ENCODE measurements around the gene TTC21B. TPM values are rescaled to one million over a fixed set of nuclear protein-coding genes. Genes with fewer than 3 reads are reported as not detected.

The TTC21B gene
- total and polyA plus RNA-seq, 2 of the 8 experiments (the other 6 are each of a cell fraction or from before 2014, with no cell fraction given) = 6.9 to 20.8 TPM

- TF ChIP-seq EZH2 (IDR thresholded peaks at IDR 0.05; ENCODE audit: low read depth, low read length, severe bottlenecking) (no peak), SP1 (IDR thresholded peaks at IDR 0.05; ENCODE audit: low read depth, low read length) (no peak), PHF8 (conservative IDR thresholded peaks at IDR 0.05; ENCODE audit: low read depth, low read length) (no peak), HDAC6 (IDR thresholded peaks at IDR 0.05; ENCODE audit: low read depth, low read length) (no peak)
Observed at GRCh38 chr2:165961818-165962217, 8.2 kb upstream of the TTC21B start (continued).
